Gastrocnemius medialis (tissue), 4 donors: ENCODE measurements around the gene INPP5F.

ENCODE experiments used
- CTCF ChIP-seq, 5 experiments: fragments of 450-650 bp in 3 of 5; fragments of 200-600 bp in 2 of 5; sonication (generic) in 2 of 5; IDR thresholded peaks in 4 of 5; conservative IDR thresholded peaks in 1 of 5; 1 replicate in 4 of 5; 2 replicates in 1 of 5; pipeline ENCODE4 v1.5.1; 2016 to 2019; ENCODE audit warnings: antibody characterized with exemption in 5 of 5, mild to moderate bottlenecking in 3 of 5, moderate library complexity in 3 of 5
- POLR2A ChIP-seq, 2 donors: fragments of 450-650 bp; IDR thresholded peaks; one replicate each; pipeline ENCODE4 v1.6.1; 2017; ENCODE audit warnings: antibody characterized with exemption in 2 of 2, mild to moderate bottlenecking in 2 of 2, moderate library complexity in 2 of 2

- TF ChIP-seq CTCF (IDR thresholded peaks at IDR 0.05 in 4 of 5, conservative IDR thresholded peaks at IDR 0.05 in 1 of 5) = no peak
- TF ChIP-seq POLR2A (IDR thresholded peaks at IDR 0.05) = no peak
These were observed 58.7 kb downstream of the INPP5F start for GRCh38 chr10:119784340-119785067.
